HFFc6 (cell line): ENCODE measurements around the gene PARD3. TPM values are rescaled to one million over a fixed set of nuclear protein-coding genes. Genes with fewer than 3 reads are reported as not detected.
A peak's percentile ranks its signal among the peaks of the same experiment; 100 is the strongest.

Experiments used
- DNase-seq: peaks from one replicate; pipeline ENCODE4 v3.0.0-alpha.2; 2018
- H3K27ac Mint-ChIP-seq: 2 replicates; pipeline ENCODE4 v1.8.0; 2020; ENCODE audit warnings: mild to moderate bottlenecking, mixed read lengths
- H3K27me3 Mint-ChIP-seq: 2 replicates; pipeline ENCODE4 v1.8.0; 2021; ENCODE audit warnings: mild to moderate bottlenecking, moderate library complexity, mixed read lengths; ENCODE audit not compliant: insufficient read depth
- H3K36me3 Mint-ChIP-seq: 2 replicates; pipeline ENCODE4 v1.8.0; 2021; ENCODE audit warnings: low read depth, mixed read lengths
- H3K4me1 Mint-ChIP-seq: 2 replicates; pipeline ENCODE4 v1.8.0; 2020; ENCODE audit warnings: low read depth, mixed read lengths
- H3K4me3 Mint-ChIP-seq: 2 replicates; pipeline ENCODE4 v1.8.0; 2020; ENCODE audit warnings: mild to moderate bottlenecking, moderate library complexity, mixed read lengths
- H3K9me3 Mint-ChIP-seq: 2 replicates; pipeline ENCODE4 v1.8.0; 2020; ENCODE audit warnings: mild to moderate bottlenecking, mixed read lengths
- total RNA-seq, 6 experiments: library from RNA; stranded (reverse); fragmentation: NEBNext Ultra II Directional; extraction: Animal tissue kit (Norgen Biotek cat#: 25700); gene quantifications; 2 replicates in 1 of 6; 3 replicates in 5 of 6; pipeline ENCODE4 v1.2.3, GENCODE V29; 2021
- TF ChIP-seq, protein P1 (sequence below): fragments of 200-600 bp; sonication (generic); IDR thresholded peaks from 2 replicates; pipeline ENCODE4 v1.5.0; 2021; ENCODE audit warnings: antibody characterized with exemption, mild to moderate bottlenecking

Gene PARD3
- total RNA-seq, 6 experiments from 2014 or later, result 19.9 to 24.3 (median 23.1) TPM

DNA sequence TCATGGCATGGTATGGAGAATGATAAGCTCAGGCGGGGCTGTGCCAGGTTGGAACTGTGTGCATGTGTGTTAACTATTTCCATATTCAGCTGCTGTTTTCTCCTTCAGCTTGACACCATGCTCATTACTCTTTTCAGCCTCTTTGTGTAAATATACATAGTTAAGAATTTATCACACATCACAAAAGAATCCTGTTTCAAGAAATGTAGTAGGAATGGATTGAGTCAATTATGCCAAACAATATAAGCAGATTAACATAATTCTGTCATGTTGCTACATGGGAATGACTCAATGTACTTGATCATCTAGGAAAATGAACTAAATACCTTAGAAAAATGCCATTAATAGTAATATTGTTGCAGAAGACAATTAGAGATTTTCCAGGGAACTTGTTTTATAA lies 687.4 kb downstream of the PARD3 start:
- DNase-seq, result no peak
- Mint-ChIP-seq H3K27me3 (no peaks in the 10 kb centered on the region), H3K4me3 (no peak overlapping the region), H3K4me1 (peaks cover 33% of the 10 kb centered on the region), H3K9me3 (no peaks in the 10 kb centered on the region), H3K36me3 (peaks cover 8% of the 10 kb centered on the region), H3K27ac (no peak overlapping the region)
- TF ChIP-seq, protein P1, sequence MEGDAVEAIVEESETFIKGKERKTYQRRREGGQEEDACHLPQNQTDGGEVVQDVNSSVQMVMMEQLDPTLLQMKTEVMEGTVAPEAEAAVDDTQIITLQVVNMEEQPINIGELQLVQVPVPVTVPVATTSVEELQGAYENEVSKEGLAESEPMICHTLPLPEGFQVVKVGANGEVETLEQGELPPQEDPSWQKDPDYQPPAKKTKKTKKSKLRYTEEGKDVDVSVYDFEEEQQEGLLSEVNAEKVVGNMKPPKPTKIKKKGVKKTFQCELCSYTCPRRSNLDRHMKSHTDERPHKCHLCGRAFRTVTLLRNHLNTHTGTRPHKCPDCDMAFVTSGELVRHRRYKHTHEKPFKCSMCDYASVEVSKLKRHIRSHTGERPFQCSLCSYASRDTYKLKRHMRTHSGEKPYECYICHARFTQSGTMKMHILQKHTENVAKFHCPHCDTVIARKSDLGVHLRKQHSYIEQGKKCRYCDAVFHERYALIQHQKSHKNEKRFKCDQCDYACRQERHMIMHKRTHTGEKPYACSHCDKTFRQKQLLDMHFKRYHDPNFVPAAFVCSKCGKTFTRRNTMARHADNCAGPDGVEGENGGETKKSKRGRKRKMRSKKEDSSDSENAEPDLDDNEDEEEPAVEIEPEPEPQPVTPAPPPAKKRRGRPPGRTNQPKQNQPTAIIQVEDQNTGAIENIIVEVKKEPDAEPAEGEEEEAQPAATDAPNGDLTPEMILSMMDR, result no peak

DNA sequence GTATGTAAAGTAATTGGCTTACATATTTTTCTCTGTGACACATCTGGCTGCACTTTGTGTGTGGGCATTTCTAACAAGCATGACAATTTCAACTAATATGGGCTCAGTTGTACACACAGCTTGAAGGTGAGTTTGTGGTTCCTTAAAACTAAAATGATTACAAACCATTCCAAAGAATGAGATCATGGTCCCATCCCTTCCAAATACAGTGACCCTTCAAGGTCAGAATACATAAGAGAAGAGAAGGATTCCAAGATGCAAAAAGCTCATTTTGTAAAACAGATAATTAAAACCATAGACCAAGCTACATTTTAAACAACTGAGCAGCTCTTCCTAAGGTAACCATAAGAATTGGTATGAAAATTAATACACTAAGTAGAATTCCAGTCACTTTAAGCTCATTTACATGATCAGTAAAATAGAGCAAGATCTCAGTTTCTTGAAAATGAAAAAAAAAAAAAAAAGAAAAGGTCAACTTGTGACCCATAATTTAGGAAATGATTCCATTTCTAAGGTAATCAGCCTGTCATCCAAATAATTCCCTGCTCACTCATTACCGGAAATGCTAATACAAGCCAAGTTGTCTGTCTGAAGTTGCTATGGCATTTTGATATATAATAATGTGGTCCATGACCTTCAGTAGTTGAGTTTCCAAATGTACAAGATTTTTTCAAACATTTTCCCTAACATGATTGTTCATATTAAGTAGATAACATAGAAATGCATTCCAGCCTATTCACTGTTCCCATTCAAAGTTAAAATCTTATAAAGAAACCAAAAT lies 688.5 kb downstream of the PARD3 start:
- Mint-ChIP-seq H3K4me3 (no peak overlapping the region), H3K36me3 (peaks cover 8% of the 10 kb centered on the region), H3K4me1 (peaks cover 40% of the 10 kb centered on the region), H3K9me3 (no peaks in the 10 kb centered on the region), H3K27ac (no peak overlapping the region), H3K27me3 (no peaks in the 10 kb centered on the region)
- DNase-seq, result no peak
- TF ChIP-seq, protein P1, result no peak

DNA sequence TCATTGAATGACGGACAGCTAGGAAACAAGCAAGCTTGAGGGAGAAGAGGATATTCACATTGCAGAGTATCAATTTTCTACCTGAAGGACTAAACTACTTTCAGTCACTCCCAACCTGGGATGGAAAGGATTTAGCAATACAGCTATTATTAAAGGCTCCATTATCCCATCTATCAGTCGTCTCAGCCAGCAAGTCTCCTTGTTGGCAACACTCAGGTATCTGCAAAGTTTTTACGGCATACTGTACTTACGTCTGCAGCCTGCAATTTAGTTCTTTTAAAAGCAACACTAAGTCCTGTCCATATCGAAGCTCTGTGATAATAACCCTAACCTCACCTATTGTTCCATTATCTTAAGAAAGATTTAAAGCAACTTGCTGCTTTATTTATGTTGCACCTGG lies 689.4 kb downstream of the PARD3 start:
- Mint-ChIP-seq H3K9me3 (no peaks in the 10 kb centered on the region), H3K27ac (no peak overlapping the region), H3K4me1 (peaks cover 42% of the 10 kb centered on the region), H3K36me3 (peaks cover 8% of the 10 kb centered on the region), H3K27me3 (no peaks in the 10 kb centered on the region), H3K4me3 (no peak overlapping the region)
- no peak for DNase-seq
- TF ChIP-seq, protein P1, result no peak

DNA sequence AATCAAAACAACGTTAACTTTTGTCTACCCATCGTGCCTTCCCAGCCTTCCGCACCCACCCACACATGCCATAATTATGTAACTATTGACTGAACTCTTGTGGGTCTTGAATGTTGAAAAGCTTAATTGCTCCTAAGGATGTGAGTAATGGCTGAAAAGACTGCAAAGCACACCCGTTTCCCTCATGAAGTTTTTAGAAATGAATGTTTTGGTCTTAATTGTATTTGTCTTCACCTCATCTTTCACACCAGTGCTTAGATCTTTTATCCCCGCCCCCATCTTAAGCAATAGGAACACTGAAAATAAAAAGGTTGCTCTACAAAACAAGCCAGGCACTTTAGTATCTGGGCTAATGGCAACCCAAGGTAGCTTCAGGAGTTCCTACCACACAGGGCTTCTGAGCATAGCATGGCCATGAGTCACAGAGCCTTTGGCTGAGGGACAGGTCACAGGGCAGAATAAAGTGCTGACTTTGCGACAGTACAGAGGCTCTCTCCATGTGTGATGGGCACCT lies 690.5 kb downstream of the PARD3 start:
- H3K36me3 Mint-ChIP-seq, result no peaks in the 10 kb centered on the region
- H3K4me3 Mint-ChIP-seq, result peak overlapping the region; percentile 67
- TF ChIP-seq, protein P1, result no peak
- no peaks in the 10 kb centered on the region for H3K9me3 Mint-ChIP-seq
- peak overlapping the region; percentile 75 for H3K27ac Mint-ChIP-seq
- peaks cover 42% of the 10 kb centered on the region for H3K4me1 Mint-ChIP-seq
- peak; percentile 64 for DNase-seq
- no peaks in the 10 kb centered on the region for H3K27me3 Mint-ChIP-seq

DNA sequence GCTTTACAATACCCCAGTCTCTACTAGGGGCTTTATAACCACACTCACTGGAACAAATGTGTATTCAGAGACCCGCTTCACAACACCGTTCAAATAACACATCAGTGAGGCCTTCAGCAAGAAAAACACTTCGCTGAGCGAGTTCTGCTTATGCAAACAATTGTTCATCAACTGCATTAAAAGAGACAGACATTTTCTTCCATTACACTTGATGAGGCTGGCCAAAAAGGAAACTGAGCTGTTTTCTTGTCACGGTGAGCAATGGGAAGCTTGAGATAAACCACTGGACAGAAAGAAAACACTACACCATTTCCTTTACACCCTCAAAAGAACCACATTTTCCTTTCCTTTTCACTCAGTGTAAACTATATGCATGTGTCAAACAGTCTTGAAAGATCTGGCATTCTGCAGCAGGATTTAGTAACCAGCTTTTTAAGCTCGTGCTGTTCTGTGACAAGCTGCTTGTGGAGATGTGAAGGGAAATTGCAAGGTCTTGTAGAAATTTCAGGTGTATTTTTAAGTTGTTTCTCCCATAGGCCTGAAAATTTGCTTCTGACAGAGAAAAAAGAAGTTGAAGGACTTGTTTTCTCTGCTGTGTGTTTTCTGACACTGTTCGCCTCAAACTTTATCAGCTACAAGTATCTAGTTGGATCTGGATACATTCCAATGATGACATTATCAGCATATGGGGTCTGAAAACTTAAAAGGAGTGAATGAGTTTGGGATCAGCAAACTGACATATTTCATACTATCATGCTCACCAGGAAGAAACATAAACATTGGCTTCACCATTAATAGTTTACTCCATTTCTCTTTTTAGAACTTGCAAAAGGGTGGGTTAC lies 693.1 kb downstream of the PARD3 start:
- DNase-seq, result no peak
- H3K9me3 Mint-ChIP-seq, result no peaks in the 10 kb centered on the region
- H3K36me3 Mint-ChIP-seq, result no peaks in the 10 kb centered on the region
- H3K27me3 Mint-ChIP-seq, result peaks cover 3% of the 10 kb centered on the region
- peak overlapping the region; percentile 39 for H3K4me3 Mint-ChIP-seq
- no peak overlapping the region for H3K27ac Mint-ChIP-seq
- H3K4me1 Mint-ChIP-seq, result peaks cover 42% of the 10 kb centered on the region
- TF ChIP-seq, protein P1, result no peak
